HG03575 (cell line): Measurements from ENCODE around the gene ARHGAP24.
"Not testable (repeated sequence)": the region's sequence is repeated elsewhere in the genome, so short reads cannot be mapped to it uniquely, and the experiment has no call there.

Source experiments
- ATAC-seq: cut with Tn5 transposase; IDR thresholded peaks from one replicate; pipeline ENCODE4 v1.9.1; 2021; ENCODE audit not compliant: unreplicated experiment, insufficient number of reproducible peaks, low FRiP score; ENCODE audit errors: extremely low read depth

The ARHGAP24 gene

DNA sequence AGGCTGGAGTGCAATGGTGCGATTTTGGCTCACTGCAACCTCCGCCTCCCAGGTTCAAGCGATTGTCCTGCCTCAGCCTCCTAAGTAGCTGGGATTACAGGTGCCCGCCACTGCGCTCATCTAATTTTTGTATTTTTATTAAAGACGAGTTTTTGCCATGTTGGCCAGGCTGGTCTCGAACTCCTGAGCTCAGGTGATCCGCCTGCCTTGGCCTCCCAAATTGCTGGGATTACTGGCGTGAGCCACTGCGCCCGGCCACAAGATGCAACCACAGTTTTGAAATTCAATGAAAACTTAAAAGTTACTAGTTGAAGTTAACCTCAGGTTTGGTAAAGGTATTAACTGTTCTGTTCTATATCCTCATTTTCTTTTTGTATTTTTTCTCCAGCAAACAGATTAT lies 427.7 kb downstream of the ARHGAP24 start:
- ATAC-seq = not testable (repeated sequence)

DNA sequence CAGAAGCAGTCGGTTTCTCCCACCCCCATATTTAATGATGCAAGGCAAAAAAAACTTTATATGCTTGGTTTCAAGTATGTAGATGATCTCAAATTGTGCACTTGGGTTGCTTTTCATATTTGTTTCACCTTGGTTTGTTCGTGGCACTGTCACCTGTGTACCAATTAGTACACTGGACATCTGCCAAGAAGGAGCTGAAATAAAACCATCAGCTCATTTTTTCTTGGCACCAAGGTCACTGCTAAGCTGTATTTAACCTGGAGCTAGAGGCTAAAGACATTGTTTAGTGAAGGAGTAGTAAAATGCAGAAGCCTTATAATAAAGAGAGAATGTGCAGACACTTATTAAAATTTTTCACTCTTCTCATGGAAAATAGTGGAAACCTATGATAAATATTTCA lies 430.8 kb downstream of the ARHGAP24 start:
- no peak for ATAC-seq

DNA sequence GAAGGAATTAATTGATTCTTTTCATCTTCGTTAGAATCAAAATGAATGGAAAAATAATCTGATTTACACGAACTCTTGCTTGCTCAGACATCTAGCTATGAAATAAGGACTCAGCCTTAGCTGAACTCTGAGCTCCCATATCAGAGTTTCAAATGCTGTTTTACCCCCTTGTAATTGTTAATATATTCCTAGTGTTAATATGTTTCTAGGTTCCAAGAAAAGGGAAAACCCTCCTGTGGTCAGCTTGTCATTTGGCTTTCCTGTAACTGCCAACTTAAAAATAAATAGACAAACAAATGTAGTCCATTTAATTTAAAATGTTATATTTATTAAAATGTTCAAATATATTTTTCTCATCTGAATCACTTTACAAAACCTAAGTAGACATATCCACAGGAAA lies 432.1 kb downstream of the ARHGAP24 start:
- ATAC-seq = no peak

DNA sequence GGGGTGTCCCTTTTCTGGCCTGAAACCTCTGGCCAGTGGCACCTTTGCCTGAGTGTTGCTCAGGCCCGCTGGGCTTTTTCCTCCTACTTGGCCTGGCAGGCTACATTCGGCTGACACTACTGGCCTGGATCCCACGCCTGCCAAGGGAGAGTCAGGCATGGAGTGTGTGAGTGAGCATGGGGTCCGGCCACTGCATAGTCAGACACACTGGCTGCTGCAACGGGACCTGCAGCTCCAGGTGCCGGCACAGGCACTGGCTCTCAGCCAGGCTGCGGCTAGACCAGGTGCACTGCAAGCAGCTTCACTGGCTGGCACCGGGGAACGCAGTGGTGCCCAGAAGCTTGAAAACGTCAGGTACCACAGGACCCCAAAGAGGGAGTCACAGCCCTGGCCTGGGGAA lies 434.9 kb downstream of the ARHGAP24 start:
- no peak for ATAC-seq

DNA sequence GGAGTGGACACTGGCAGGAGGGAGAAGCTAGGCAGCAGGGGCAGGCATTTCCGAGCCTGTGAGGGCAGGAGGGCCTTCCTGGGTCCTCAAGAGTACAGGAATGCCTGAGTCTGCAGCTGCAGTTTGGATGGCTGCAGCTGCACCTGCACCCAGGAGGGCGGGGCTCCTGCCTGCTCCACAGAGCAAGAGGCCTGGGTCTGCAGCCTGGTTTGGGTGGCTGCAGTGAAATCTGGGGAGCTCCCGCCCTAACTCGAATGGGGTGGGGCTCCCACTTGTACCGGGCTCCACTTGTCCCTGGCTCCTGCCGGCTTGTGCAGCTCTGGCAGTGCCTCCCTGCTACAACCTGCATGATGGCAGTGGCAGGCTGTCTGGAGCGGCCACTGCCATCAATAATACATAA lies 436.0 kb downstream of the ARHGAP24 start:
- no peak for ATAC-seq

DNA sequence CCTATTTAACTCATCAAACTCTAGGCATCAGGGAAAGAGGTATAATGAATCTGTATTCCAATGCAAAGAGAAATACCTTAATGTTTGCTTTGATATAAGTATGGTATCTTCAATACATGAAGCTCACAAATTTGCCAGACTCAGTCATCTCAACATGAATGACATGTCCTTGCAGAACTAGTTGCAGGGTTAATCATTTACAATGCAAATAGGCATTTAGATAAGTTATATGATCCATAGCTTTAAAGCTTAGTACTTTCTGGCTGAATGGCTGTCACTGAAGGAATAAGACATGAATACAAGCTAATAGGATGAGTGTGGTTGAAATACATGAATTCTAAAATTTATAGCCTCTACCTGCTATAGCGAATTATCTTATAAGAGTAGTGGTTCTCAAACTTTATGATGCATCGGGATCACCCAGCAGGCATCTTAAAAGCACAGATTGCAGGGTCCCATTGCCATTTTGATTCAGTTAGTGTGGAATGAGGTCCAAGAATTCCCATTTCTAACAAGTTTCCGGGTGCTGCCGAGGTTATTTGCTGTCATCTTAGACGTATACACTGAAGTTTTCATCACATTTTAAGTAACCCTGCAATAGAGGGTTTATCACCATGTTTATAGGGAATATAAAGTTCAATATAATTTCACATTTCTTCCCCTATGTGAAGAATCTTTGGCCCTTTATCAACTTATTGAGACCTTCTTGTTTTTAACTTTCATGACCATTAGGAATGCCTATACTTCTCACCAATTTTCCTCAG lies 439.2 kb downstream of the ARHGAP24 start:
- no peak for ATAC-seq

DNA sequence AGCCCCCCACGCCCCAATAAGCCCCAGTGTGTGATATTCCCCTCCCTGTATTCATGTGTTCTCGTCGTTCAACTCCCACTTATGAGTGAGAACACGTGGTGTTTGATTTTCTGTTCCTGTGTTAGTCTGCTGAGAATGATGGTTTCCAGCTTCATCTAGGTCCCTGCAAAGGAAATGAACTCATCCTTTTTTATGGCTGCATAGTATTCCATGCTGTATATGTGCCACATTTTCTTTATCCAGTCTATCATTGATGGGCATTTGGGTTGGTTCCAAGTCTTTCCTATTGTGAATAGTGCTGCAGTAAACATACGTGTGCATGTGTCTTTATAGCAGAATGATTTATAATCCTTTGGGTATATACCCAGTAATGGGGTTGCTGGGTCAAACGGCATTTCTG lies 440.6 kb downstream of the ARHGAP24 start:
- not testable (repeated sequence) for ATAC-seq

DNA sequence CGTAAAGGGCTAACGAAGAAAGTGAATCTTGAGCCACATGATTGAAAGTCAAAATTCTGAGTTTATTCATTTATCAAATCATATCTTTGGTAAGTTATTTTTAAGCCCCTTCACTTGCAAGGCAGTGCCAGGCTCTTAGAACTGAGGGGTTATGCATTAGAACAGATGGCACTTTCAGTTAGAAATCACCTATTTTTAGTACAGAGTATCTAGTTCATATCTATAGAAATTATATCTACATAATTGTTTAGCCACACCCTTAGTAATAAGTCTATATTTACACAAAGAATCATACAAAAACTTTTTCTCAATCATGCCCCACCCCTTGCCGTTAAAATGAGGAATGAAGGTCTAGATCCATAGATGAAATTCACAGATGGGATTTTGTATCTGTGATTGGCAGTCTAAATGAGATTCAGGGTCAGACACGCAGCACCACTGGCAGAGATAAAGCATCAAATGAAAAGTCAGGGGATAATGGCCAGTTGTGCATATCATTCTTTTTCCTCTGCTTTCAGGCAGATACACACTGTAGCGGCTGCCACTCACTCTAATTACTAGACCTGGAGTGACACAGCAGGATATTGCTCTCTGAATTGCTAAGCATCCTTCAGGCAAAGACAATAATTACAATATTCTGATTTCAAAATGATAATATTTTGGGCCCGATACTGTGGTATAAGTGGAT lies 444.4 kb downstream of the ARHGAP24 start:
- ATAC-seq = no peak

DNA sequence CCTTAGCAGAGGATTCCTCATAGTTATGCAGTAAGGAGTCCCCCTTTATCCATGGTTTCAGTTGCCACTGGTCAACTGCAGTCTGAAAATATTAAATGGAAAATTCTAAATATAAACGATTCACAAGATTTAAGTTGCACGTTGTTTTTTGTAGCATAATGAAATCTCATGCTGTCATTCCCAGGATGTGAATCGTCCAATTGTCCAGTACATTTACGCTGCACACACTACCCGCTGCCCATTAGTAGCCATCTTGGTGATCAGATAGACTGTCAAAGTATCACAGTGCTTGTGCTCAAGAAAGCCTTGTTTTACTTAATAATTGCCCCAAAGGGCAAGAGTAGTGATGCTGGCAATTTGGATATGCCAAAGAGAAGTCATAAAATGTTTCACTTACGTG lies 450.1 kb downstream of the ARHGAP24 start:
- ATAC-seq = no peak

DNA sequence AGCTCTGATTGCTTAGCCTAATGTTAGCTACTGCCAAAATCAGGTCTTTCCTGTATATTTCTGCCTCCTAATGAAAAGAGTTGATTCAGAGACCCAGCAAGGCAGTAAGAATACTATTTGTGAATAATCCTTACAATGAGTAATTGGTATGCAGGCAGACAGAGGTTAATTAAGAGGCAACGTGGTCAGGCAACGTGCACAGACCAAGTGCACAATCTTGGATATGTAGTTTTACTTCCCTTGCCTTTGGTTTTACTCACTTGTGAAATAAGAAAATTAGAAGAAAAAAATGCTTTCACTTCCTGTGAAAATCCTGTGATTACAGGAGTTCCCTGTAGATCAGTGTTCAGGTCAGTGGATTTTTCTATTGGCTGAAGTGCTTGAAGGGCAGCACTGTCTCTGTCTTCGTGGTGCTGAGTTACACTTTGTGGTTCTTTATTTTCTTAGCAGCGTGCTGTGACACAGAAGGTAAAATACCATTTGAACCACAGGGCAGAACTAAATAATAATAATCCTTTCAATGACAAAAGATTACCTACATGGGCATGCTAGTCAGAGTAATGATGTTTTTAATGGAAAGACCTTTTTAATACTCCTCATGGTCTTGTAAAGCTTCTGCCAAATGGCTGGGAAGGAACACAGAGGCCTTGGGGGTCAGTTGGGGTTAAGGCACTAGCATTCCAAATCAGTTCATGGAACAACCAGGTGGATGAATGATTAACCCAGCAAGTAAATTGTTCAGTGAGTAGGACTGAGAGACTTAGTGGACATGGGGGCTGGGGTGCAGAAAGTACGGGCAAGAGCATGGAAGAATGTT lies 454.0 kb downstream of the ARHGAP24 start:
- ATAC-seq = no peak

DNA sequence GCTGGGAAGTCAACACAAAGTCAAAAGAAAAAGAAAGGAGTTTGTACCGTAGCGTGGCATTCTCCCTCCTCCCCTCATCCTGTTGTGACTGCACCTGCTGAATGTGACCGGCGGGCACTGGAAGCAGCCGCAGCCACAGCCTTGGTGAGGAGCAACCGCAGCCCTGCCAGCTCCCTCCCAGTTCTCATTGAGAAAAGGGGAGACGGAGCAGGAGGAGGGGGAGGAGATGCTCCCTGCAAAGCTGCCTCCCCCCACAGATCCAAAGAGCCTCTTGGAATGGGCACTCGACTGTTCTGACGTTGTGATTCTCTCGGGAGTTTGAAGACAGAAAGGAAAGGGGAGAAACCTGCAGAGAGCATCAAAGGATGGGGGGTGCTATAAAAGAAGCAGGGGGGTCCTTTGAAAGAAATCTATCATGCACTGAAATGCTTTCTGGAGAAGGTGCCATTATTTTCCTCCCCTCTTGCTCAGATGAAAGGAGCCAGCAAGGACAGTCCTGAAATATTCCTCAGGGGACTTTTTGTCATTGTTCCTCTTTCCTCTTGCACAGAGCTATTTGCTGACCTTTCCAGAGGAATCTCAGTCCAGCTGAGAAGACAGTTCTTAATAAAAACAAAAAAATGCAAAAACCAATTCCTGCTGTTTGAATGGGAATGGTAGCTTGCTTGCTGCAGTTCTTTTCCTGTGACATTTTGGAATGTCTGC lies 455.2 kb downstream of the ARHGAP24 start:
- ATAC-seq = no peak

DNA sequence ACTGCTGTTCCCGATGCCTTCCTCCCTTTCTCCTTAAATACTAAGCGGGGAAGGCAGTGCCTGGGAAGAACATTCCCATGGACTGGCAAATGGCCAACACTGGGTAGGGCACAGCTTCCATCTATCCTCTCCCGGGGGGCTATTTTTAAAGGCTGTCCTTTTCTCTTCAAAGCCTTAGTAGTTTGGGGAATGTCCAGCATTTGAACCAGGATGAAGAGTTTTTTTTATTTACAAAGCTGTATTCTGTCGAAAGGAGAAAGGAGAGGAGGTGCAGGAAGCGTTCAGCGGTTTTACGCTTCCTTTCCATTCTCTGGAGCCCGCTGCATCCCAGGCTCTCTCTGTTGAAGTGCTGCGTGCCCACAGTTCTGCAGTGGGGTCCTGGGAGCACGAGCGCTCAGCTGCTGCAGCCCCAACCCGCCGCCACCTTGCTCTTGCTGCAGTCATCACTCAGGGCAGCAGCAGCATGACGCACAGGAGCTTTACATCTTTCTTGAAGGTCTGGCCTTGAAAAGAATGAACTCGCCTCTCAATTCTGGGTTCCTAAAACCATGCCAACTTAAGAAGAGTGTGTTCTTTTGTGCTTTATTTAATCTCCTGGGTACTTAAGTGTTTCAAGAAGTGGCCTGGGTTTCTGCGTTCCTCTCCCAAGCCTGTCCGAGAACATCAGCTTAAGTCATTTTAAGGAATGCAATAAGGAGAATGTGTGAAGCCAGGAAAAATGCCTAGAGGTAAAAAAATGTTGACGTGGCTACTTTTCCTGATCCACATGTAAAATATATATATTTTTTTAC lies 457.7 kb downstream of the ARHGAP24 start:
- no peak for ATAC-seq

DNA sequence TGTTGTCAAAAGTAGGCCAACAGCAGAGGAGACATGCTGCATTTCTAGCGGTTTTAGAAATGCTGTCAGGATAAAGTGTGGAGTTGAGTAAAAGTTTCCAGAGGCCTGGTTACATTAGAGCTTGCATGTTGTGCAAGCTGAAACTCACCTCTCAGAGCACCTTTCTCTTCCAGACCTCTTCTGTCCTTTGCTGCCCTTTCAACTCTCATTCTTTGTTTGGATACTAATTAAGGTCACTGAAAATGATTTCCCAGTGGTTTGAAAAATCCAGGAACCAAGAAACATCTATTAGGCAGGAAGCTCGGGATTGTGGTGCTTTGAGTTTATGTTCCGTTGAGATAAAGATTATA lies 458.3 kb downstream of the ARHGAP24 start:
- ATAC-seq = no peak

DNA sequence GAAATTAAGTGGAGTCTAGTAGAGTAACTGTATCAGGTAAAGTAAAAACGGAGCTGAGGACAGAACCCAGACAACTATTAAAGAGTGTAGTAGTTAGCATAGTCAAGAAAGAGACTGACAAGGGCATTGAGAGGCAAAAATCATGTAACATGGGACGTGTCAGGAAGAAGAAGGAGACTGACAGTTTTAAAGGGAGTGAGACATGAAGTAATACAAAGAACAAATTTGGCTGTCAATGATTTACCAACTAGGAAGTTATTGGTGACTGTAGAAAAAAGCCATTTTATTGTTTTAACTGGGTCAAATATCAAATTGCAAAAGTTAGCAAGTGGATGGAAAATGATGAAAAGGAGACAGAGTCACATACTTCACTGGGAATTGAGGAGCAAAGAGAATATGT lies 462.6 kb downstream of the ARHGAP24 start:
- ATAC-seq = no peak

DNA sequence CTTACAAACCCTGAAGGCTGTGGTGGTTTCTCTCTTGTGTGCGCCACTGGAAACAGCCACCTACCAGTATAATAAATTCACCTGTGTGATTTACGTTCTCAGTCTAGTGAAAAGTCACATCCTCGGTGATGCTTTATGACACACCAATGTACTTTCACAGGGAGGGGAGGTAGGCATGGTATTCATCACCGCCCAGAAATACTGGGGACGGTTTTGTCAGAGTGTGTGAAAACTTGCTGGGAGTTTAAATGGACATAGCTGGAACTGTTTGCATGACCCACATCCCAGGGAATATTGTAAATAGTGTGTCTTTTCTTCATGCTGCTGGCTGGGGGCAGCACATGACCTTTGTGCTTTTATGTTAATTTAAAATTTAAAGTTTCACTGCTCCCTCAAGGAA lies 463.1 kb downstream of the ARHGAP24 start:
- ATAC-seq = no peak

DNA sequence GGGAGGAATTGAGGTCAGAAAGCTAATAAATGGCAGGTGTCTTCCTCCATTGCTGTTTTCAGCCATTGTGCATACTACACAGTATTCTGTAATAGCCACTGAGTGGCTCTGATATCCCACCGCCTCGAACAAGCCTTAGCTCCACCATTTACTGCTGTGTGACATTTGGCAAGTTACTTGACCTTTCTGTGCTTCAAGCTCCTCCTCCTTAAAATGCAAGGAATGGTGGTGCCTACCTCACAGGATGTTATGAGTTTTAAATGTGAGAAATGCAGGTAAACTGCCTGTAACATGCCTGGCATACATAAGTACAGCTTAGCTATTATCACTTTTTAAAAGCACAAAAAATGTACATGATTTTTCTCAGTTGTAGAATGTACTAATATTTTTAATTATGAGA lies 464.0 kb downstream of the ARHGAP24 start:
- ATAC-seq = no peak

DNA sequence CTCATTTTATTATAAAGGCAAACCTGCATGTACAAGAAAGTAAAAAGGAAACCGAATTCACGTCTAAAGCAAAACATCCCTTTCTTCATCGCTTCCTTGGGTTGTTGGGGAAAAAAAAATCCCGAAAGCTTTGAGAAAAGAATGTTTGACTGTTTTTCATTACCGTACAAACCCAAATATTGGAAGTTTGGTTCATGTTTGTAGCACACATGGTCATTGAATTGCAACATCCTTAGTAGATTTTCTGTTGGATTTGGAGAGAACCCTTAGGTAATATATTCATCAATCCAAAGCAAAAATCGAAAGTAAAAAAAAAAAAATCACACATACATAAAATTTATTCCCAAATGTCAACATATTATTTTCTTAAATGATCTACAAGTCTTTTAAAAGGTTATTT lies 464.6 kb downstream of the ARHGAP24 start:
- no peak for ATAC-seq

DNA sequence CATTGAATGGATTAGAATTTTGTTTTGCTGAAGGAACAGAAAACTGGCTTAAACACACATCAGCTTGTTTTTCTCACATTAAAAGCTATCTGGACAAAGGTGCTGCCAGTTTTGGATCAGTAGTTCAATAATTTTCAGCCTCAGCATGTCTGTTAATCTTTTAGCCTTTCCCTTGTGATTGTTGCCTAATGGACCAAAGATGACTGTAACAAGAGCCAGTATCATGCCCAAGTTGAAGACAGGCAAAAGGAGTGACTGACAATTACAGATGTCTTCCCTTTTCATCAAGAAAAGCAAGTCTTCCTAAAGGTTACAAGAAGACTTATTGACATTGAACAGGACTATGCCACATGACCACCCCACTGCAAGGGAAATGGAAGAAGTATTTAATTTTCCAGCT lies 465.2 kb downstream of the ARHGAP24 start:
- ATAC-seq = no peak

DNA sequence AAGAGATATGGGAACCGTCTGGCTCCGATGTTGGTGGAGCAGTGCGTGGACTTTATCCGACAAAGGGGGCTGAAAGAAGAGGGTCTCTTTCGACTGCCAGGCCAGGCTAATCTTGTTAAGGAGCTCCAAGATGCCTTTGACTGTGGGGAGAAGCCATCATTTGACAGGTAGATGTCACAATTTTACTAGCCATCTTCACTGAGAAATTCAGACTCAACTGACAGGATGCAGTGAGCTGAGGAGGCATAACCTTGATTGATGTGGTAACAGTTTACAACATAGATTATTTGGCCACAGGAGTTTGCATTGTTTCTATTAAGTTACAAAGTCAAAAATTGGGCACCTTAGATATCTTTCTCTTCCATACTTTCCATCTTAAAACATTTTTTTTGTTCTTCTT lies 467.2 kb downstream of the ARHGAP24 start:
- no peak for ATAC-seq
